HepG2 (cell line): ENCODE results near the gene ZNF500.

Experiments
- MEIS1 ChIP-seq: sonication (generic); formaldehyde crosslinking; IDR thresholded peaks from 2 replicates; pipeline ENCODE4 v1.9.0; 2021; ENCODE audit warnings: mild to moderate bottlenecking, missing genetic modification reagents, moderate library complexity, borderline replicate concordance
- TF ChIP-seq, protein P1 (sequence below): sonication (generic); formaldehyde crosslinking; IDR thresholded peaks from 2 replicates; pipeline ENCODE4 v1.5.0; 2020; ENCODE audit warnings: mild to moderate bottlenecking, missing genetic modification reagents, moderate library complexity

DNA sequence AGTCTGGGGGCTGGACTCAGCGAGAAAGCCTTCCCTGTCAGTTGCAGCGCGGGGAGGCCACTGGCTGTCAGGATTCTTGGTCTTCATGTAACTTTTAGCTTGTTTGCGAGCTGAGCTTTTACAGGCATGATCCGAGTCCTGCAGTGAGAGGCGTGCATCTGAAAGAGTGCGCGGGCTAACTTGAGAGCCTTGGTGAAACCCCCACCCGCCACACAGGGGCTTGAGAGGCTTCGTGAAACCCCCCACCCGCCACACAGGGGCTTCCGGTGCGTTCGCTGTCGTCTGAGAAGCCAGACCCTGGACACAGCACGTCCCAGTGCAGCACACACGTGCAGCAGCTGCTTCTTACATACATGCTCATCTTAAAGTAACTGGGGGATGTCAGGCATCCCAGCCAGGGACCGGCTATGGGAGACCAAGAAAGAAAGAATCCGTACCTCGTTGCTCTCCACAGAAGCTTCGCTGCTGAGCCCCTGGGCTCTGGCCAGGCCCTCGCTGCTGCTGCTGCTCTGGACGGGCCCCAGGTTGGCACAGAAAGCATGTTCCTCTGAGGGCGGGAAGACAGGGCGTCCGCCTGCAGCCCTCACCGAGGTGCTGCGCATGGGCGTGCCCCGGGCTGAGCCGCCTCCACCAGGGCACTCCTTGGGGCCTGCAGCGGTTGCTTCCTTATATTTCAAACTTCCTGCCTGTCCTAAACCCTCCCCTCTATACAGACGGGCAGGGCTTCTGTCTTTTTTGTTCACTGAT lies 65.8 kb downstream of the ZNF500 start:
- no peak for TF ChIP-seq MEIS1 (CRISPR knock-in tag)
- TF ChIP-seq, protein P1, sequence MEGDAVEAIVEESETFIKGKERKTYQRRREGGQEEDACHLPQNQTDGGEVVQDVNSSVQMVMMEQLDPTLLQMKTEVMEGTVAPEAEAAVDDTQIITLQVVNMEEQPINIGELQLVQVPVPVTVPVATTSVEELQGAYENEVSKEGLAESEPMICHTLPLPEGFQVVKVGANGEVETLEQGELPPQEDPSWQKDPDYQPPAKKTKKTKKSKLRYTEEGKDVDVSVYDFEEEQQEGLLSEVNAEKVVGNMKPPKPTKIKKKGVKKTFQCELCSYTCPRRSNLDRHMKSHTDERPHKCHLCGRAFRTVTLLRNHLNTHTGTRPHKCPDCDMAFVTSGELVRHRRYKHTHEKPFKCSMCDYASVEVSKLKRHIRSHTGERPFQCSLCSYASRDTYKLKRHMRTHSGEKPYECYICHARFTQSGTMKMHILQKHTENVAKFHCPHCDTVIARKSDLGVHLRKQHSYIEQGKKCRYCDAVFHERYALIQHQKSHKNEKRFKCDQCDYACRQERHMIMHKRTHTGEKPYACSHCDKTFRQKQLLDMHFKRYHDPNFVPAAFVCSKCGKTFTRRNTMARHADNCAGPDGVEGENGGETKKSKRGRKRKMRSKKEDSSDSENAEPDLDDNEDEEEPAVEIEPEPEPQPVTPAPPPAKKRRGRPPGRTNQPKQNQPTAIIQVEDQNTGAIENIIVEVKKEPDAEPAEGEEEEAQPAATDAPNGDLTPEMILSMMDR (CRISPR knock-in tag) = no peak
